Gastroesophageal sphincter (tissue), 4 donors: Measurements from ENCODE around the gene LIPJ. TPM values are rescaled to one million over a fixed set of nuclear protein-coding genes. Genes with fewer than 3 reads are reported as not detected.
A peak's percentile ranks its signal among the peaks of the same experiment; 100 is the strongest.

Source experiments
- ATAC-seq: fragments of 150-250 bp; one replicate; pipeline ENCODE4 v1.9.1; 2016; ENCODE audit warnings: mild to moderate bottlenecking, moderate library complexity
- H3K27ac ChIP-seq, 4 donors: fragments of 200-600 bp; sonication (generic) in 3 of 4; 1 replicate in 3 of 4; 2 replicates in 1 of 4; pipeline ENCODE4 v1.5.1; 2016 to 2019
- H3K27me3 ChIP-seq: fragments of 200-600 bp; sonication (generic); one replicate; pipeline ENCODE4 v1.5.1; 2019
- H3K36me3 ChIP-seq, 2 donors: fragments of 200-600 bp; sonication (generic); one replicate each; pipeline ENCODE4 v1.5.1; 2019; ENCODE audit warnings: control low read depth in 1 of 2
- H3K4me1 ChIP-seq, 3 donors: fragments of 200-600 bp; sonication (generic); 1 replicate in 2 of 3; 2 replicates in 1 of 3; pipeline ENCODE4 v1.5.1; 2016 to 2019; ENCODE audit warnings: control low read depth in 2 of 3
- H3K4me3 ChIP-seq, 2 donors: fragments of 200-600 bp; sonication (generic); one replicate each; pipeline ENCODE4 v1.5.1; 2019; ENCODE audit warnings: mild to moderate bottlenecking in 1 of 2, moderate library complexity in 1 of 2
- H3K9me3 ChIP-seq, 3 donors: fragments of 200-600 bp; sonication (generic); one replicate each; pipeline ENCODE4 v1.5.1; 2017 to 2019; ENCODE audit warnings: control low read depth in 2 of 3
- EP300 ChIP-seq: sonication (generic); formaldehyde crosslinking; IDR thresholded peaks from one replicate; pipeline ENCODE4 v1.6.1; 2017; ENCODE audit warnings: antibody characterized with exemption, mild to moderate bottlenecking
- POLR2A ChIP-seq, 2 donors: fragments of 450-650 bp; IDR thresholded peaks; one replicate each; pipeline ENCODE4 v1.6.1; 2017; ENCODE audit warnings: antibody characterized with exemption in 2 of 2, mild to moderate bottlenecking in 2 of 2, moderate library complexity in 1 of 2
- POLR2AphosphoS5 ChIP-seq: sonication (generic); formaldehyde crosslinking; IDR thresholded peaks from one replicate; pipeline ENCODE4 v1.6.1; 2017; ENCODE audit warnings: antibody characterized with exemption
- WGBS, 2 donors: methylation state at CpG; one replicate each; pipeline ENCODE4 v1.1.5; 2018; ENCODE audit warnings: low coverage in 1 of 2; 5-methylcytosine and 5-hydroxymethylcytosine counted together
- total RNA-seq, 4 donors: library from RNA; depleted of rRNA; stranded (reverse); fragments of >200 nt; gene quantifications; one replicate each; pipeline ENCODE4 v1.1.0, GENCODE V29; 2016
- TF ChIP-seq, protein P1 (sequence below), 4 experiments: fragments of 200-600 bp in 2 of 4; fragments of 450-650 bp in 2 of 4; sonication (generic) in 1 of 4; IDR thresholded peaks; one replicate each; pipeline ENCODE4 v1.5.1; 2017 to 2019; ENCODE audit warnings: antibody characterized with exemption in 4 of 4, mild to moderate bottlenecking in 2 of 4, moderate library complexity in 2 of 4

LIPJ gene
- total RNA-seq, 4 donors from 2014 or later = 0.12 to 0.13 TPM; not detected in 2

DNA sequence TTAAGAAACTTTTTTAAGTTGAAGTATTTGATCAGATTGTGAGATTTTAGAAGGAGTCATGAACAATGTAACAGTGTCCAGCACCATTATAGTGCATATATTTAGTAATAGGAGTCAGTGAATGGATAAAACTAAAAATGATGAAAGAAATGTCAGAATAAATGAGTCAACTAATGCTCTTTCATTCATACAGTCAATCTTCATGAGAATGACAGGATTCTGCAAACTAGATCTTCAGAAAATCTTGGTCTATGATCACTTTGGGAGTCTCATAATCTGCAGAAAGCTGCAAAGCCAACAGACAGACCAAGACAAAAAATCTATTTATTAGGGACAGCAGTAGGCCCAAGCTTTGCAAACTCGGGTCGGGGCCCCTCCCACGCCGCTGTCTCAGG, 4.2 kb upstream of the LIPJ start:
- no peaks in the 10 kb centered on the region for H3K36me3 ChIP-seq
- peak overlapping the region; percentile 50 to 70 for H3K4me3 ChIP-seq
- 0% methylated on average over 4 of the region's 4 CpGs; no CpG with 5 or more reads in 1 of the 2 donors for WGBS, 2 donors
- H3K4me1 ChIP-seq = peaks cover 0 to 11% (median 0%) of the 10 kb centered on the region in 3 donors
- H3K9me3 ChIP-seq = no peaks in the 10 kb centered on the region
- peak overlapping the region; percentile 62 to 94 (median 93) for H3K27ac ChIP-seq
- H3K27me3 ChIP-seq = no peaks in the 10 kb centered on the region
- ATAC-seq = no peak
- TF ChIP-seq EP300 = no peak
- no peak for TF ChIP-seq POLR2AphosphoS5
- TF ChIP-seq, protein P1, sequence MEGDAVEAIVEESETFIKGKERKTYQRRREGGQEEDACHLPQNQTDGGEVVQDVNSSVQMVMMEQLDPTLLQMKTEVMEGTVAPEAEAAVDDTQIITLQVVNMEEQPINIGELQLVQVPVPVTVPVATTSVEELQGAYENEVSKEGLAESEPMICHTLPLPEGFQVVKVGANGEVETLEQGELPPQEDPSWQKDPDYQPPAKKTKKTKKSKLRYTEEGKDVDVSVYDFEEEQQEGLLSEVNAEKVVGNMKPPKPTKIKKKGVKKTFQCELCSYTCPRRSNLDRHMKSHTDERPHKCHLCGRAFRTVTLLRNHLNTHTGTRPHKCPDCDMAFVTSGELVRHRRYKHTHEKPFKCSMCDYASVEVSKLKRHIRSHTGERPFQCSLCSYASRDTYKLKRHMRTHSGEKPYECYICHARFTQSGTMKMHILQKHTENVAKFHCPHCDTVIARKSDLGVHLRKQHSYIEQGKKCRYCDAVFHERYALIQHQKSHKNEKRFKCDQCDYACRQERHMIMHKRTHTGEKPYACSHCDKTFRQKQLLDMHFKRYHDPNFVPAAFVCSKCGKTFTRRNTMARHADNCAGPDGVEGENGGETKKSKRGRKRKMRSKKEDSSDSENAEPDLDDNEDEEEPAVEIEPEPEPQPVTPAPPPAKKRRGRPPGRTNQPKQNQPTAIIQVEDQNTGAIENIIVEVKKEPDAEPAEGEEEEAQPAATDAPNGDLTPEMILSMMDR (IDR thresholded peaks at IDR 0.05) = no peak
- no peak for TF ChIP-seq POLR2A (IDR thresholded peaks at IDR 0.05)

GRCh38 chr10:88582806-88583583, 3.6 kb upstream of the LIPJ start, which contains the start of gene RNLS:
TSS of gene RNLS (minus strand) at chr10:88583318.
- Histone ChIP-seq H3K4me3 (peak within 1 kb of the TSS; percentile 50 to 70), H3K36me3 (no peaks in the 10 kb centered on the region), H3K9me3 (no peaks in the 10 kb centered on the region), H3K4me1 (peaks cover 0 to 11% (median 0%) of the 10 kb centered on the region in 3 donors), H3K27me3 (no peaks in the 10 kb centered on the region), H3K27ac (peak within 1 kb of the TSS; percentile 62 to 94 (median 93))
- TF ChIP-seq POLR2A (IDR thresholded peaks at IDR 0.05) (peak; percentile 48 to 61), EP300 (no peak), POLR2AphosphoS5 (peak; percentile 69)
- TF ChIP-seq, protein P1 (IDR thresholded peaks at IDR 0.05) = peak; percentile 73 to 94 (median 80)
- 4 to 5% methylated on average over 10 to 11 of the region's 63 CpGs for WGBS, 2 donors
- ATAC-seq = peak; percentile 92

- Histone ChIP-seq H3K27me3 (no peaks in the 10 kb centered on the region), H3K4me3 (peak overlapping the region; percentile 50 to 70), H3K27ac (peak overlapping the region; percentile 62 to 94 (median 93)), H3K36me3 (no peaks in the 10 kb centered on the region), H3K4me1 (peaks cover 0 to 11% (median 0%) of the 10 kb centered on the region in 3 donors), H3K9me3 (no peaks in the 10 kb centered on the region)
- no peak for ATAC-seq
- TF ChIP-seq EP300 (no peak), POLR2AphosphoS5 (no peak), POLR2A (IDR thresholded peaks at IDR 0.05) (no peak)
- TF ChIP-seq, protein P1 (IDR thresholded peaks at IDR 0.05) = no peak
- 45 to 46% methylated on average over 7 of the region's 7 CpGs for WGBS, 2 donors
Observed at GRCh38 chr10:88583584-88583957, 3.0 kb upstream of the LIPJ start.

DNA sequence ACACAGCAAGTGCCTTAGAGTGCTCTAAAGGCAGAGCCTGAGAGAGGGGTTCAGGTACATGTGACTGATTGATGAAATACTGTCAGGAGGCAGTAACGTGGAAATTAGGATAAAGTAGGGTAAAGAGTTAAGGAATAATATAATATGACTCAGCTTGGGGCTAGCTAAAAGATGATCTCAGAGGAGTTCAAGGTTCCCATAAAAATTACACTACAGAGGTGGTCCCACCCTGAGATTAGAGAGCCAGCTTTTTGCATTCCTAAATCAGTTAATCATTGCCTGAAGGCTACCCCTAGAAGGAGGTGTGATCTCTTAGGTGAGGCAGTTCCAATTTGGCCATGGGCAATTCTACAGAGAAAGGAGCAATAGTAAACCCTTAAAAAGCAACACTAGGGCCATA, 5.8 kb downstream of the LIPJ start:
- no peaks in the 10 kb centered on the region for H3K9me3 ChIP-seq
- WGBS, 2 donors = 92 to 100% methylated on average over 1 of the region's 1 CpG
- TF ChIP-seq EP300 (no peak), POLR2A (IDR thresholded peaks at IDR 0.05) (no peak), POLR2AphosphoS5 (no peak)
- TF ChIP-seq, protein P1 (IDR thresholded peaks at IDR 0.05) = no peak
- H3K27me3 ChIP-seq = no peaks in the 10 kb centered on the region
- no peak overlapping the region for H3K27ac ChIP-seq
- no peak for ATAC-seq
- no peaks in the 10 kb centered on the region for H3K4me1 ChIP-seq
- no peaks in the 10 kb centered on the region for H3K36me3 ChIP-seq
- H3K4me3 ChIP-seq = no peak overlapping the region

DNA sequence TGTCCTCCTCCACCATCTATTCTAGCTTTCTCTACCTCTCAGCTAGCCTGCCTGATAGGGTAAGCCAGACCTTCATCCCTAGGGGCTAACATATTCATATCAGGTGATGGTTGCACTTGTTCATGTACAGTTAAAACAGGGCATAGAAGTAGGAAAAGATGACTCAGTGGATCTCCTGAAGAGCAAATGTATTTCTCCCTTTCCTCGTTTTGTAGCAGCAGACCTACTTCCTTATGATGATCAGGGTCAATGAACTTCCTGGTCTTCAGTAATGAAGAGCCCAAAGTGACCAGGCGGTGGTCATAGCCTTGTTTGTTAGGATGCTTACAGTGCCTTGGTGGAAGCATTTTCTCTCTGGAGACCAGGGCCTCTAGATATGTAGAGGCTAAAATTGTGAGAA, 6.3 kb downstream of the LIPJ start:
- Histone ChIP-seq H3K4me3 (no peak overlapping the region), H3K36me3 (no peaks in the 10 kb centered on the region), H3K9me3 (no peaks in the 10 kb centered on the region), H3K27ac (no peak overlapping the region), H3K27me3 (no peaks in the 10 kb centered on the region), H3K4me1 (no peaks in the 10 kb centered on the region)
- ATAC-seq = no peak
- TF ChIP-seq POLR2A (IDR thresholded peaks at IDR 0.05) (no peak), EP300 (no peak), POLR2AphosphoS5 (no peak)
- TF ChIP-seq, protein P1 (IDR thresholded peaks at IDR 0.05) = no peak
- 86 to 100% methylated on average over 1 to 2 of the region's 2 CpGs for WGBS, 2 donors
